ENCODE measurements around the gene ZMAT3.
"Not testable (repeated sequence)": the region's sequence is repeated elsewhere in the genome, so short reads cannot be mapped to it uniquely, and the experiment has no call there.

Gene ZMAT3, protein sequence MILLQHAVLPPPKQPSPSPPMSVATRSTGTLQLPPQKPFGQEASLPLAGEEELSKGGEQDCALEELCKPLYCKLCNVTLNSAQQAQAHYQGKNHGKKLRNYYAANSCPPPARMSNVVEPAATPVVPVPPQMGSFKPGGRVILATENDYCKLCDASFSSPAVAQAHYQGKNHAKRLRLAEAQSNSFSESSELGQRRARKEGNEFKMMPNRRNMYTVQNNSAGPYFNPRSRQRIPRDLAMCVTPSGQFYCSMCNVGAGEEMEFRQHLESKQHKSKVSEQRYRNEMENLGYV
- 30.2 to 77.4 (median 51.5) reads per million in 3 experiments for total RNA-seq

DNA sequence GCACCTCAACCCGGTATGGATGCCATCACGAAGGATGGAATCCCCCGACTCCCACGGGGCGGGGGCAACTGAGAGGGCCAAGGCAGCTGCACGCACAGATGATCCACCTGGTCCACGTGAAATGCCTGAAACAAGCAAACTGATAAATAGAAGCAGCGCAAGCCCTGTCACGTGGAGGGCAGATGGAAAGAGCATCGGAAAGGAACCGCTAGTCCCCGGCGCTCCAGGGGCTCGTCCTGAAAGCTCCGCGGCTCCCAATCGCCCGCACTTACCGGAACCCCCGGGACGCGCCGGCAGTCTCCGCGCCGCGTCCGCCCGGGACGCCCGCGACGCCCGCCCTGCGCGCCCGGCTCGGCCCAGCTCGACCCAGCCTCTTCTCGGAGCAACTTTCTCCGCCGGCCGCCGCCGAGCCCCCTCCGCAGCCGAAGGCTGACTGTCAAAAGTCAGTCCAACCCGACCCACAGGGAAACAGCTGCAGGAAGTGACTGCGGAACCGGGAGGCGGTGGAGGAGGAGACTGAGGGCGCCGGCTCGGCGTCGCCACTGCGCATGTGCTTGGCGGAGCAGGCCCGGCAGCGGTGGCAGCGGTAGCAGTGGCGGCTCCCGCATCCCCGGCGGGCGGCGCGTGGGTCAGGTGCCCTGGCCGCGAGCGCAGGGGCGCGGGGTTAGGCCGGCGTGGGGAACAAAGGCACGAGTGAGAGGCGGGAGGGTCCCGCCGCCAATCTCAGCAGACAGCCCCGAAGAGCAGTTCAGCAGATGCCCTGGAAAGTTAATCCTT is at the start of gene ZMAT3:
Gene ZMAT3, minus strand, starts transcription at position 487 of the 777 bp plus-strand sequence. CDS start 4,057 bp downstream, outside the sequence.
- peak; percentile 86 for DNase-seq

DNA sequence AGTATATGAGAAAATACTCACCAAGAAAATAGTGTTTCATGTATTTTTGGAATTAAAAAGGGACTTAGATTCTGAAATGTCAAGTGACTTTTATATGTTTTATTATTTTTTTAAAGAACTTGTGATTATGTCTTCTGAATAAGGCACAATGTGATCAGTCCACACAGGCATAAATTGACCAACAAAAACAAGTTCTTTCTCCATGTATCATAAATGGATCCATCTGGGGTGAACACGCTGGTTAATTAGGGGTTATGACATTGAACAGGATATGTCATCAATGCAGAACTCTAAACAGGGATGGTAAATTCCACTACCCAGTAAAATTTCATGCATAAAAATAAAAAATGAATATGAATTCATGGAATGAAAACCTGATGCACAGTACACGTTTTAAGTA is 45.2 kb upstream of the ZMAT3 start:
- no peak for DNase-seq

DNA sequence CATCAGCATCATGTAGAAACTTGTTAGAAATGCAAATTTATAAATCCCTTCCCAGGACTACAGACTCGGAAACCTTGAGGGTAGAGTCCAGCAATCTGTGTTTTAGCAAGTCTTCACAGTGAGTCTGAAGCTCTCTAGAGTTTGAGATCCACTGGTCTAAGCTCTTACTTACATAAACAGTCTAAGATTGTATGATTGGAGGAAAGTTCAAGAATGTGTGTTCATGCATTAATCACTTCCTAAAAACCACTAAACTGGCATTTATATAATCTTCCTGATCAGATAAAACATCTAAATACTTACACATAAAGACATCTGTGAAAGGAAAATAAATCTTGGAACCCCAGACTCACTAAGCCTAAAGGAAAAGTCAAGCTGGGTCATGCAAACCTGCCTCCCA is 43.8 kb upstream of the ZMAT3 start:
- not testable (repeated sequence) for DNase-seq

DNA sequence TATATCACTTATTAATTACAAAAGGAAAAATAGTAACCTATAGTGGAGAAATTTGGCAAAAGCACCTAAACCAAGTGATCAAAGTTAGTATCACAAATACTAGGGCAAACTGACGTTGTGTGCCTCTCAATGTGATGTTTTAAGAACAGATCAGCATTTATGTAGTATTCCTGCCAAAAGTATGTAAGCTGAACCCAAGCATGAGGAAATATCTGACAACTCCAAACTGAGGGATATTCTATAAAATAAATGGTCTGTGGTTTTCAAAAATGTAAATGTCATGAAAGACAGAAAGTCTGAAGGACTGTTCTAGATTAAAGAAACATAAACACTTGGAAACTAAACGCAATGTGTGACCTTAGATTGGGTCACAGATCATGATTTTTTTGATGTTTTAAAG is 42.3 kb upstream of the ZMAT3 start:
- no peak for DNase-seq

DNA sequence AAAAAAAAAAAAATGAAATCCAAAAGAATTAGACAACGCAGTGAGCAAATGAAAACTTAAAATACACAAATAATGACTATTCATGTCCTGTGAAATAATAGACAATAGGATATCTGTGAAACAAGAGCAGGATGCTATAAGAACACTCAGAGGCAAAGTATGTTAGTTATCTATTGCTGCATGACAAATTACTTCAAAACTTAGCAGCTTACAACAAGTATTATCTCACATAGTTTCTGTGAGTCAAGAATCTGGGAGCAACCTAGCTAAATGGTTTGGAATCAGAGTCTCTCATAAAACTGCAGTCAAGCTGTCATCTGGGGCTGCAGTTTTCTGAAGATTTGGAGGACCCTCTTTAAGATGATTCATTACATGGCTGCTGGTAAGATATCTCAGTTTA is 36.5 kb upstream of the ZMAT3 start:
- no peak for DNase-seq

DNA sequence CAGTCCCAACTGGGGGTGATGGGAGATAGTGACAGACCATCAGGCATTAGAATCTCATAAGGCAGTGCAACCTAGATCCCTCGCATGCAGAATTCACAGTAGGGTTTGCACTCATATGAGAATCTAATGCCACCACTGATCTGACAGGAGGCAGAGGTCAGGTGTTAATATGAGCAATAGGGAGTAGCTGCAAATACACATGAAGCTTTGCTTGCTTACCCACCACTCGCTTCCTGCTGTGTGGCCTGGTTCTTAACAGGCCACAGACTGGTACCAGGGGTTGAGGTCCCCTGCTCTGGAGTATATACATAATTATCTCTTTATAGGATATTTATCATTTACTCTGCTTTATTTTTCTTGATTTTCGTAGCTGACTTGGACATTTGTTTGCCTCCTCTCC is 36.0 kb upstream of the ZMAT3 start:
- no peak for DNase-seq

DNA sequence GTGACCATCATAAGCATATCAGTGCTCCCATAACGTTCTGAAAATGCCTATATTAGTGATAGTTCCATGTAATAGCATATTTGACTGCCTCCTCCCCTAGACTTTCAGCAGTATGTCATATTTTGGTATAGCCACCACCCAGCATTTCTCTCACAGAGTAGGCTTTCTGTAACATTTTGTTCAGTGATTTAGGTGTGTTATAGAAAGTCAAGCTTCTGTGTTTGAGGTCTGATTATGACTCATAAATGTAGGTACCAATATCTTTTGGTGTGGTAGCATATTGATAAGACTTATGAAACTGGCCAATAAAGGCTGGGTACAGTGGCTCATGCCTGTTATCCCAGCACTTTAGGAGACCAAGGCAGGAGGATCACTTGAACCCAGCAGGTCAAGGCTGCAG is 34.3 kb upstream of the ZMAT3 start:
- DNase-seq = no peak

DNA sequence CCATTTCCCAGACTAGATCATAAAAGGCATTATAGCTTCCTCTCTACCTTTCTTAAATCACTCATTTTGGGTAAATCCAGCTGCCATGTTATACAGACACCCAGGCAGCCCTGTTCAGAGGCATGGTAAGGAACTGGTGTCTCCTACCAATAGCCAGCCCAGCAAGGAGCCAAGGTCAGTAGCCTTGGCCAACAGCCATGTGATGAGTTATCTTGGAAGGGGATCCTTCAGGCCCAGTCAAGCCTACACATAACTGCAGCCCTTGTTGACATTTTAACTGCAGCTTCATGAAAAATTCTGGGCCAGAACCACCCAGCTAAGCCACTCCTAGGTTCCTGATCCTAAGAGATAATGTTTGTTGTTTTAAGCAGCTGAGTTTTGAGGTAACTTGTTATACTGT is 29.0 kb upstream of the ZMAT3 start:
- no peak for DNase-seq

DNA sequence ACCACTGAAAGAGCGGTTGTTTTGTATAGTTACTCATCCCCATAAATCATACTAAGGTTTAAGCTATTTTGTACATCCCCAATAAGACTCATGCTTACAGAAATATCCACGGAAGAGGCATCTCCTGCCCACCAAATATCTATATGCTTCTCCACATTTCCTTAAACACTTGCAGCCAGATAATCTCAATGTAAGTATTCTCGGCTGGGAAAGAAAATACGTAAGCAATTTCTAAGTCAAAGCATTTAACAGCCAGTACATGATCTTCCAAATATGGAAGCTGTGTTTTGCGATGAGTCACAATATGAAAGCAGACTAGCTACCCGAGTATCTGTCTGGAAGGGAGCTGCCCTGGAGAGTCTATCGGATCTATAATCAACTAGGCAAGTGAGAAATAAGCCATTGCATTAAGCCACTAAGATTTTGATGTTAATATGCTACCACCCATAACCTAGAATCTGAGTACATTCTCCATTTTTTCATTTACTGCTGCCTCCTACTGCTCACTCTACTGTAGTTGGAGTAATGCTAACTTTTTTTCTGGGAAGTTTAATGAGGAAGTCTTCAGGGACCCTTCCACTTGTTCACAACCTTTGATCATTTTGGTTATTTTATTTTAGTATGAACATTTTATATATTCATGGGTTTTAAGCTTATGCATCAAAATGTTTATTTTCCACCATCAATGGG is 26.9 kb upstream of the ZMAT3 start:
- no peak for DNase-seq

DNA sequence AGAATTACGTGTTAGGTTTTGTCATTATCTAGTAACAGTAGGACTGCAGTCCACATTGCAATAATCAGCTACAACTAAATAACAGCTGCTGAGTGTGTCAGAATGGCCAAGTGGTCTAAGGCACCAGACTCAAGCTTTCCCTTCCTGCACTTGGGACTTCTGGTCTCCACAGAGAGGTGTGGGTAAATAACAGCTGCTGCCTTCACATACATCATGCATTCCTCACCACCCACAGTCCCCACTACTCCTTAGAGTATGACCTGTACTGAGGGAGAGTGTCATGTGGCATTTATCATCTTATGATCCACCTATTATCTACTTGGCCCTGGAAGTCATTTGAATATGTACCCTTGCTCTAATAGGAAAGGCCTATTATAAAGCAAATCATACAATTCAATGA is 22.2 kb upstream of the ZMAT3 start:
- no peak for DNase-seq

DNA sequence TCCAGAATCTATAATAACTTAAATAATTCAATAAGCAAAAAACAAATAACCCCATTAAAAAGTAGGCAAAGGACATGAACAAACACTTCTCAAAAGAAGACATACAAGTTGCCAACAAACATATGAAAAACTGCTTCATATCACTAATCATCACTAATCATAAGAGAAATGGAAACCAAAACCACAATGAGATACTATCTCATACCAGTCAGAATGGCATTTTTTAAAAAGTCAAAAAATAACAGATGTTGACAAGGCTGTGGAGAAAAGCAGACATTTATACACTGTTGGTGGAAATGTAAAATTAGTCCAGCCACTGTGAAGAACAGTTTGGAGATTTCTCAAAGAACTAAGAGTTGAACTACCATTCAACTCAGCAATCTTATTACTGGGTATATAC is 19.5 kb upstream of the ZMAT3 start:
- DNase-seq = no peak

DNA sequence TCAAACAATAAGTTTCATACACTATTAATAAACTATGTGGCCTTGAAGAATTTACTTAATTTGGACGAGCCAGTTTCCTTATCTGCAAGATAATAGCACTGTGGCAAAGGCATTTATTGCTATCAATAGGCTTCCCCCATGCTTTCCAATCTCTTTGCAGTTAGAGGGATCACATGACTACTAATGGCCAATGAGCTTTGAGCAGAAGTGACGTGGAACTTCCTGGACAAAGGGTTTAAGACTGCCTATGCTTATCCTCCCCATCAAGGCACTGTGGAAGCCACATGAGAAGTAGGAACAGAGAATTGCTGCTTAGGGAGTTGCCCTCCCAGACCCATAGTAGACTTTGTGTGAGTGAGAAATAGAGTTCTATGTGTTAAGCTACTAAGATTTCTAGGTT is 16.7 kb upstream of the ZMAT3 start:
- DNase-seq = no peak

DNA sequence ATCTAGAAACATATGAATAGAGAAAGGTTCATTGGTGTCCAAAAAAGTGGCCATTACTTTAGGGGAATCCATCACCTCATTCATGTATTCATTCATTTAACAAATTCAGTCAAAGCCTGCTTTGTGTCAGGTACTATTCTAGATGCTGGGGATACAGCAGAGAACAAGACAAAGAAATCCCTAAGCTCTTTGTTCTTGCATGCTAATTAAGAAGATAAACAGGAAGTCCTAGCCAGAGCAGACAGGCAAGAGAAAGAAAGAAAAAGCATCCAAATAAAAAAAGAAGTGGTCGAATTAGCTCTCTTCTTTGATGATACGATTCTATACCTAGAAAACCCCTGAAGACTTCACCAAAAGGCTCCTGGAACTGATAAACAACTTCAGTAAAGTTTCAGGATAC is 12.4 kb upstream of the ZMAT3 start:
- DNase-seq = no peak

DNA sequence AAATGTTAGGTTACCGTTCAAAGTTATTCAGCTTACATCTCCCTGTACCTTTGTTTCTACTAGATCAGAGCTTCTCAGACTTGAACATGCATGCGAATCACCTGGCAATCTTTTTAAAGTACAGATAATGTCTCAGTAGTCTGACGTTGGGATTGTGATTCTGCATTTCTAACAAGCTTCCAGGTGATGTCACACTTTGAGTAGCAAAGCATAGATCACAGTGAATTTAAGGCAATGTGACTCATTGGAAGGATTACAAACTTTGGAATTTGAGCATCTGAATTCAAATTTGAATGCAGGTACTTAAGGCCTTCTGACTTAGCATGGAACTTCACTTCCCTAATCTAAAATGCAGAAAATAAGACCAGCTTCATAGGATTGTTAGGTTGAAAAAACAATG is 10.8 kb upstream of the ZMAT3 start:
- DNase-seq = no peak

DNA sequence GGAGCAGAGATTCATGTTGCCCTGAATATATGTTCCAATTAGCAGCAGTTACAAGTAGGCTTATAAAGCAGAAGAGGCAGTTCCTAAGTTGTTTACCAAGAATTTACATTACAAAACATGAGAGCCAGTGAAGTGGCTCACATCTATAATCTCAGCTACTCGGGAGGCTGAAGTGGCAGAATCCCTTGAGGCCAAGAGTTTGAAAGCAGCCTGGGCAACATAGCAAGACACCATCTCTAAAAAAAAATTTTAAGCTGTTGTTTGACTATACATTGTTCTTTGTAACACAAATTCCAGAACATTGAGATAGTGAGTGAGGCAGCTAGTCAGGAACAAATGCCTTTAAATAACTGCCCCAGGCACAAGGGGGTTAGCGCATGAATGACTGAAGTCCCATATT is 10.3 kb upstream of the ZMAT3 start:
- DNase-seq = no peak

DNA sequence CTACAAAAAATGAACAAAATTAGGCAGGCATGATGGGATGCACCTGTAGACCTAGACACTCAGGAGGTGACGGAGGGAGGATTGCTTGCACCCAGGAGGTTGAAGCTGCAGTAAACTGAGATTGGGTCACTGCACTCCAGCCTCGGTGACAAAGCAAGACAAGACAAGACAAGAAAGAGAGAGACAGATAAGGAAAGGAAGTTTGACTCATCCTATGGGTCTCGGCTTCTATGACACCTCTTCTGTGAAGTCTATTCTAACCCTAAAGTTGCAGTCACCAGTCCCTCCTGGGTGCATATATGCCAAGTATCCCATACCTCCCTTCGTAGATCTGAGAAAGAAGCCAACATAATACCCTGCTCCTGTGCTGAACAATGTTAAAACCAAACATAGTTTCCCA is 7.9 kb upstream of the ZMAT3 start:
- DNase-seq = no peak

DNA sequence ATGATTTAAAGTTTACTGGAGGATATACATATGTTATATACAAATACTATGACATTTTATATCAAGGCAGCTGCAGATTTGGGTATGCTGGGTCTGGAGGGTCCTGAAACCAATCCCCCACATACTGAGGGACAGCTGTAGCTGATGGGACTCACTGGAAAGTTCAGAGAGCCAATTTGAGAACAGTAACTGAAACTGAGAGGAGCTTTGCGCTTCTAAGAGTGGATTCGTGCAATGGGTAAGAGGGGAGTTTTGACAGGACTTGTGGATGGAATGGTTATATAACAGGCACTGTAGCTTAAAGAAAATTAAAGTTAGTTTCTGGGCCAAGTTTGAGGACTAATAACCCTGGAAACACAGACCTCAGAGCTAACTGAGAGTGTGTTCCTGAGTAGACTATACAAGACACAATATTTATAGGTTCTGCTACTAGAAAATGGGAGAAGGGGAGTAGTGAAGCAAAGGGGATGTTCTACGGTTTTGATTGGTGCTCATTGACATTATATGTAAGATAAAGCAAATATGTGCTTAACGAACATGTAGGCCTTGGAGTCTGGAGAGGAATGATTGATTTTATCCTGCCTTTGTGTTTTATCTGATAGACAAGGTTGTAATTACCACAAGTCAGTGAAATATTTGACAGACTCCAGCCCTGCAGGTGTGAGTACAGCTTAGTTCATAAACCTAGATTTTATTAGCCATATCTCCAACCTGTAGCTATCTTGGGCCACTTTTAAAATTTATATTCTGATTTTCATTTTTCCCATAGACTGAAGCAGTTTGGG is 4.8 kb upstream of the ZMAT3 start:
- no peak for DNase-seq

DNA sequence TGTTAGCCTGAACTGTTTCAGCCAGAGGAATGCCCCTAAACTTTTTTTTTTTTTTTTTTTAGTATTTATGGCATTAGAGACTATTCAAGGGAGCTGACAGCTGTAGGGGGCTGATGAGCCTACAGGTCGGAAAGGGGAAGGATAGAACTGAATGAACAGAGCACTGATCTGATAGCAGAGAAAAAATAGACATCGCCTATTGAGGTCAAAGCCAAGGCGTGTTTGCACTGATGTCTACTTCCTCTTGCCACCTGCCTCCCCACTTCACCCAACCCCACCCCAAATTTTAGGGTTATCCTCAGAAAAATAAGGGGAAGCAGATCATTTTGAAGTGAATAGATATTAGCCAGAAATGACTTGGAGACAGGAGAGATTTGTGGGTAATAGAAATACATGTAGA is 3.0 kb upstream of the ZMAT3 start:
- peak; percentile 15 for DNase-seq

DNA sequence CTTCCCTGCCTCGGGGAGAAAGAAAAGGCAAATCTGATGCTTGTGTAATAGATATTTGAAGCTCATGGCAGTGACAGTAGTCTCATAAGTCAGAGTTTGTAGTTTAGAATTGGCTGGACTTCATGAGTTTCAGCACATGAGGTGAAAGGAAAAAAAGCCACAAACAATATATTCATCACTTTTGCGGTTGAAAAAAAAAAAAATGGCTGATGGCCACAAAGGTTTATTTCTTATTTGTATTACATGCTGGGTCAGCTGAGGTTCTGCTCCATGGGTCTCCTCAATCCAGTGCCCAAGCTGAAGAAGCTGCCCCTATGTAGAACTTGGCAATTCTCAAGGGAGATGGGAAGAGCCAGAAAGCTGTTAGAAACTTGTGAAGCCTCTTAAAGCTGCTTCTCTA is 2.2 kb upstream of the ZMAT3 start:
- DNase-seq = no peak

DNA sequence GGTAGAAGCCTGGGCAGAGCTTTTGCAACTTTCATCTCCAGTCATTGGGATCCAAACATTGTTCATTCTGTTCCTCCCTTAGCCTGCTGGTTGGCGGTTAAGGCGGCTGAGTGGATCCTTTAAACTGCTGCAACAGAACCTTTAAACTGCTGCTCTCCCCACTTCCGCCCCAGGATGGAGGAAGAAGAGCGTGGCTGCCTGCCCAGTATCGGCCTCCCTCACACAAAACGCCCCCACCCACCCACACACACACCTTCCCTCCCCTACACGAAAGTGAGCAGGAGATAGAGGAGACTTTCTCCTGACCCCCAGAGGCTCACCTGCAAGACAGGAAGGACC is 460 bp upstream of the ZMAT3 start:
- peak; percentile 54 for DNase-seq

DNA sequence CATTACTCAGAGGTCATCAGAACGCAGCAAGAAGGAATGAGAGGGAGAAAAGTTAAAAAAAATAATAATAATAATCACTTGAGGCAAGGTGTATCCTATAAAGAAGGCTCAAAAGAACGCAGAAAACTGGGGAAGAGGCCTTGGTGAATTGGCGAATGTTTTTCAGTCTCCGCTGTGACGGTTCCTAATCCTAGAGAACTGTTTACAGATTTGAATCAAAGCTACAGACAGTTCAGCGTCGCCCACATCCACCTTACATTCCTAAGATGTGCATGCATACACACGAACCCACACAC is 634 bp downstream of the ZMAT3 start:
- DNase-seq = no peak

DNA sequence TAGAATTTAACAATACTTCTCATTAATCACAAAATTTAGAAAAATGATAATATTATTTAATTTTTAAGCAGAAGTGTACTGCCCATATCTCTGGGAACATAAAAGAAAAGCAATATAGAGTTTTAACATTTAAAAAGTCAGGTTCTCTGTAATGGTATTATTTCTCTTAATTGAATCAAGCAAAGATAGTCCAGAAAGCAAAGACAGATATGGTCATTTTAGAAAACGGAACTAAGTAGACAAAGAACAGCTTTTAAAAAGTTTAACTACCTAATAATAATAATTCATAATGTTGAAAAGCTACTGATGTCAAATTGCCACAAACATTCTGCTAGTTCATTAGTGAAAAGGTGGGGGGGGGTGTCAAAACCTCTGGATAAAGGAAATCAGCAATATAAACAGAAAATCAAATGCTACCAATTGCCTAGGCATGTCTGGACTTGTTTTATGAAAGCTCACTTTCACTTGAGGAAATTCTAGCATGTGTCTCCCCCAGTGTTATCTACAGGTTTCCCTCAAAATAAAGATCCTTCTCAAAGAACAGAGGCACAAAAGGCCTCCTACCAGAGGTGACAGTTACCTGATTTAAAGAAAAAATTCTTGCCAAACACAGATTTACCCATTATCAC is 1.7 kb downstream of the ZMAT3 start:
- no peak for DNase-seq

Measured in central memory CD4-positive, alpha-beta T cell (primary cell).